ENCODE data around the gene ARHGAP30.

The ARHGAP30 gene

GRCh38 chr1:161008869-161009510 lies 60.7 kb downstream of the ARHGAP30 start:
- no peak for DNase-seq

- no peak for DNase-seq
Observed at GRCh38 chr1:161007369-161007768, 62.3 kb downstream of the ARHGAP30 start.

GRCh38 chr1:161006563-161006962 lies 63.1 kb downstream of the ARHGAP30 start:
- no peak for DNase-seq

- no peak for DNase-seq
Observed at GRCh38 chr1:161001525-161001924, 68.2 kb downstream of the ARHGAP30 start.

GRCh38 chr1:161000736-161001480 lies 68.8 kb downstream of the ARHGAP30 start:
- DNase-seq: no peak

GRCh38 chr1:160999376-160999775 lies 70.3 kb downstream of the ARHGAP30 start:
- no peak for DNase-seq

GRCh38 chr1:160997323-160998038 lies 72.2 kb downstream of the ARHGAP30 start:
- DNase-seq: peak; percentile 23

Data from midbrain (tissue), 1 donor.